Suprapubic skin (tissue), 4 donors: ENCODE data around the gene ABLIM2.

Experiments
- CTCF ChIP-seq, 2 donors: fragments of 200-600 bp in 1 of 2; fragments of 450-650 bp in 1 of 2; sonication (generic) in 1 of 2; IDR thresholded peaks; one replicate each; pipeline ENCODE4 v1.5.1; 2016 to 2019; ENCODE audit warnings: antibody characterized with exemption in 2 of 2, mild to moderate bottlenecking in 1 of 2, moderate library complexity in 1 of 2
- EP300 ChIP-seq: sonication (generic); formaldehyde crosslinking; IDR thresholded peaks from one replicate; pipeline ENCODE4 v1.6.1; 2017; ENCODE audit warnings: antibody characterized with exemption
- POLR2A ChIP-seq, 2 donors: fragments of 450-650 bp; IDR thresholded peaks; one replicate each; pipeline ENCODE4 v1.6.1; 2017; ENCODE audit warnings: antibody characterized with exemption in 2 of 2, mild to moderate bottlenecking in 2 of 2, moderate library complexity in 2 of 2
- POLR2AphosphoS5 ChIP-seq, 3 donors: sonication (generic); formaldehyde crosslinking; IDR thresholded peaks; one replicate each; pipeline ENCODE4 v1.6.1; 2017; ENCODE audit warnings: antibody characterized with exemption in 3 of 3

GRCh38 chr4:7999695-8000094 is 158.9 kb downstream of the ABLIM2 start:
- no peak for TF ChIP-seq CTCF (IDR thresholded peaks at IDR 0.05)
- TF ChIP-seq EP300, result no peak
- TF ChIP-seq POLR2AphosphoS5 (IDR thresholded peaks at IDR 0.05), result no peak
- no peak for TF ChIP-seq POLR2A (IDR thresholded peaks at IDR 0.05)
